Measurements from ENCODE around the gene TASOR2.

TASOR2 gene, protein sequence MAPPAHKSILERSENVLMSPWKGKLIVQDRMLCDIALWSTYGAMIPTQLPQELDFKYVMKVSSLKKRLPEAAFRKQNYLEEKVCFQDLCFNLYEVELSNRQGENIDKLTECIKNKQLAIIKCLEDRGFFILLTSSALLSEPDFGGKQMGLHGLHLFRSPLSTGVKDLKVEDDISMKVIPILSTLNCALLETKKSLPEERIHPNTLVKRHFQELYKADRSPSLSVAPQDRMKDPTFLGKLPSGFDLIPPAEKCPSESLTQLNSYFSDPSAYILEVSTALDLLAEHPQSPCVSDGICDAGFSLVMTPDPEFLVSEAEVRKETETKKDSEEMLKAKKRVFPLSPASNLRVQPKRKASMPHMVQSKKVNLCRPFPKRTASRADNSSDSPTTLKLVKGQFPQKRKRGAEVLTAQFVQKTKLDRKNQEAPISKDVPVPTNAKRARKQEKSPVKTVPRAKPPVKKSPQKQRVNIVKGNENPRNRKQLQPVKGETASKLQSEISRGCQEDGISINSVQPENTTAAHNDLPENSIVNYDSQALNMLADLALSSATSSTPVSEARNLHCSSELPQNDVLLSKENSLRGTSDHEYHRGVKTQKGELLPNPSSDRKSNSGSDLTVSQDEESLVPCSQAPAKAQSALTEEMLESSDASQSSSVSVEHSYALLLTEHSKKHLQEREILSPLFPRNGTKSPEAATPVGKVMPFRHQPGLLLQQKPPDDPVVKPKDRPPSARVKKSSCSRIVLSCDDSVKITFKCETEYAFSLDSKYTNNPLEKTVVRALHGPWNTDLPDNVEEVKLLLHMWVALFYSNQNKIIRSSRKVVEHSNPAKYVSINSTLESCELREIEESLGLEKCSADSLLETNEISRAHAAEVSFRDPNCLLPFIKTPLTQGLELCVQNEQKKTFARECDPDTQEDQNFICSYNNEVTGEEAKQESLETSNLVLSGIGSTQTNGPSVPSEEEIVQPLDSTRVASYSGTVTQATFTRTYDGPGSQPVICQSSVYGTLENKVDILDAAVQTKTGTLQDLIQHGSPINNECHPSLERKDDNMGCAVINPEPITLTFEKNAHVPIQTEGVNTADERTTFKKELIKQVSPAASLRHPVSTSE (N-terminal part only)

GRCh38 chr10:5684318-5684970 is at the start of gene TASOR2:
Gene TASOR2, plus strand, starts transcription at chr10:5684838. Its CDS starts 35,805 bp downstream, at chr10:5720643.
- DNase-seq (ENCODE audit: low spot score): peak; percentile 97

GRCh38 chr10:5634918-5635317 is 49.7 kb upstream of the TASOR2 start:
- no peak for DNase-seq (ENCODE audit: low spot score)

DNA sequence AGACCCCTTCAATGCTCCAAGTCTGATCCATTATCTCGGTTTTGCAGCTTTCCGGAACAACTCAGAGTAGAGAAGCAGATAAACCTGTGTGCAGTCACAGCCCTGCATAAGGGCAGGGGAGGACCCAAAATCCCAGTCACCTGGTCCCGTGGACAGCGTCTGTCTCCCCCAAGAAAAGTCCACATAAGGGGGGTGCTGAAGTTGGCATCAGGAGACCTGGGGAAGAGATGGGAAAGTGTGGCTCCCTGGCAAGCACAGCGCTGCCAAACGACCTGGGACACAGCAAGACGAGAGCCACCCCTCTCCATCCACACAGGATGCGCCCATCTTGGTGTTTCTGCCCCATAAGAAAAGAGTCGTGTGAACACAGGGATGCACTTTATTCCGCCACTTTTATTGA is 46.1 kb upstream of the TASOR2 start:
- DNase-seq (ENCODE audit: low spot score): no peak

DNA sequence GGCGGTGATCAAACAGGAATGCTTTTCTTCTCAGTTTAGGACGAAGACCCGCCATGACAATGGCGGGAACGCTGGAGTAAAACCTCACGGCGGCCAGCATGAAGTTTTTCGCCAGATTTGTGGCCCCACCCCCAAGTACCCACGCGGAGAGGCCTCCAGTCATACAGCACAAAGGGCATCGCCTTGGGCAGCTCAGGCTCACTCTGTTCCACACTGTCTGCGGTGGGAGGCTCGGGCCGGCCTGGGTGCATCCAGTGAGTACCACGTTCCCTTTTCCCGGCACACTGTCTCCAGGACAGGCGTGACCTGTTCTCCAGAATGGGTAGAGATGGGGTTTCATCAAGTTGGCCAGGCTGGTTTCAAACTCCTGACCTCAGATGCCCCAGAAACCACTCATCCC is 45.6 kb upstream of the TASOR2 start:
- DNase-seq (ENCODE audit: low spot score): no peak

DNA sequence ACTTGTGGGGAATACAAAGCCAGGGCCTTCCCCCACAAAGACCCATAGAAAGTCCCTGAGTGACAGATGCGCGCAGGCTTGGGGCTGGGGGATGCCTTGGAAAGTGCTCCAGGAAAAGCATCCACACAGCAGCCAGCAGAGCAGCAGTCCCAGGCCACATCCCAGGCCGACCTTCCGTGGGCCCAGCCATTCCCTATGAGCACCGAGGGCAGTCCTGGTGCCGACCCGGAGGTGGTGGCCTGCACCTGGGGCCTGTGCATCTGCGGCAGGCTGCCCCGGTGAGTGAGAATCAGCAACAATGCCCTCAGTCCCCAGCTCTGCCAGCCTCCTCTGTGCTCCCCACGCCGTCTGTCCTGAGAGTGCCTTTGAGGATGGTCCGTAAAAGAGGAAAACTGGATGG is 44.6 kb upstream of the TASOR2 start:
- no peak for DNase-seq (ENCODE audit: low spot score)

DNA sequence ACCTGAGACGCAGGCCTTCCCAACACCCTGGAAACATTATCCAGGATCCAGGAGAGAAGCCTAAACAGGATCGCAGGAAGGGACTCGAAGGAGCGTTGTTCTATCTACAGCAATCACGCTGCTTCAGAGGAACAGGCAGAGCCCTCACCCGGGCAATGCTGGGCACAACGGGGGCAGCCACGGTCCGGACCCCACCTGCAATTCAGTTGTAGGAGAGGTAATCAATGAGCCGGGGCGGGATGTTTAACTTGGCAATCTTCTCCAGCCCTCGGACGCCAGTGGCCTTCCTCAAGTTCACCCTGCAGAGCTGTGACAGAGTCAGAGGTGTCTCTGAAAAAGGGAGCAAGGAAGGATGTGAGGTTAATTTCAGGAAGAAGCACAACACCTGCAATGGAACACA is 44.1 kb upstream of the TASOR2 start:
- no peak for DNase-seq (ENCODE audit: low spot score)

DNA sequence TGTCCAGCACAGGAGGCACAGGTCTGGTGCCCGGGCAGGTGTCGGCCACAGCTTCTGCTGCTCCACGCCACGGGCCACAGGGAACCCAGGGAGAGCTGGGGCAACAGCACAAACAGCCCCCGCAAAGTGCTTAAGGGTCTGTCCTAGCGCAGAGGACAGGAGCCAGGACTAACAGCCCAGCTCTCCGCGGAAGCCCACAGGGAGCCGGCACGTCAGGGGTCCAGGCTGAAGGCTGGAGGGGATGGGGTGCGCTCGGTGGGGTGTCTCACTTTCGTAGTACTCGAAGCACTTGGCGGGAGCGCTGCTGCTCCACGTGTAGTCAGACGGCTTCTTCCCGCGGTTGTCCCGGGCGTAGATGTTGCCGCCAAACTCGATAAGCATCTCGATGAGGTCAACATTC is 43.1 kb upstream of the TASOR2 start:
- DNase-seq (ENCODE audit: low spot score): no peak

GRCh38 chr10:5643346-5644067 is 41.1 kb upstream of the TASOR2 start:
- no peak for DNase-seq (ENCODE audit: low spot score)

- no peak for DNase-seq (ENCODE audit: low spot score)
These were observed 39.7 kb upstream of the TASOR2 start for GRCh38 chr10:5644930-5645329.

DNA sequence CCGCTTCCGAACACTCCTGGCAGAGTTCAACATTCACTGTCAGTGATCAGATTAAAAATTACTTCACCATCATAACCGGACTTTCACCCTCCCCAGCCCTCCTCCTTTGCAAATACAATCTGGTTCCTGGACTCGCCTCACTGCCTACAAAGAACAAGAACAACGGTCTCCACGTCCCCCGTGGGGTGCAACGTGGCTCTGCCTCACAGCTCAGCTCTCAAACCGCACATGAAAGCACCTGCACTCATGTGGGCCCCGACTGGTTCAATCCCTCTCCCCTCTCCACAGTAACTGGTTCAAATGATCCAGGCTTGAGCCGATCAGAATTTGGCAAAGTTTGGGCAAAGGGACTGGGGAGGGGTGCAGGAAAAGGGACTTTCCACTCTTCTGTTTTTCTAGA is 39.3 kb upstream of the TASOR2 start:
- DNase-seq (ENCODE audit: low spot score): no peak

- DNase-seq (ENCODE audit: low spot score): no peak
These were observed 38.6 kb upstream of the TASOR2 start for GRCh38 chr10:5645944-5646617.

DNA sequence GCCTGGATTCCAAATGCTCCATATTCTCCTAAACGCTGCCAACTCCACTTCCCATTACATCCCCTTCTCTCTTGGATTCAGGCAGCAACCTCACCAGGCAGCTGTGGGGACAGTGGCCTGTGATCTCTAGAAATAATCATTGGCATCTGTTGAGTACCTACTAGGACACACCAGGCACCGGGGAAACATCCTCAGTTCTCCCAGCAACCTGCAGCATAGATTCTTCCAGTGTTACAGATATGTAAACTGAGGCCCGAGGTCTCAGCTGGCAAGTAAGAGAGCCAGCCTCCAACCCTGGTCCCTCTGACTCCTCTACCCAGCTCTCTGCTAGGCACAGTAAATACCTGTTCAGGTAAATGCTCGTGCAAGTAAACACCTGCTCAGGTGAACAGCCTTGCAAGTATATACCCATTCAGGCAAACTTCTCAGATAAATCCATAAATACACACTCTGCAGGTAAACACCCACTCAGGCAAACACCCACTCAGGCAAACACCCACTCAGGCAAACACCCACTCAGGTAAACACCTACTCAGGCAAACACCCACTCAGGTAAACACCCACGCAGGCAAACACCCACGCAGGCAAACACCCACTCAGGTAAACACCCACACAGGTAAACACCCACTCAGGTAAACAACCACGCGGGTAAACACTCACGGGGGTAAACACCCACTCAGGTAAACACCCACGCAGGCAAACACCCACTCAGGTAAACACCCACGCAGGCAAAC is 37.0 kb upstream of the TASOR2 start:
- DNase-seq (ENCODE audit: low spot score): no peak

DNA sequence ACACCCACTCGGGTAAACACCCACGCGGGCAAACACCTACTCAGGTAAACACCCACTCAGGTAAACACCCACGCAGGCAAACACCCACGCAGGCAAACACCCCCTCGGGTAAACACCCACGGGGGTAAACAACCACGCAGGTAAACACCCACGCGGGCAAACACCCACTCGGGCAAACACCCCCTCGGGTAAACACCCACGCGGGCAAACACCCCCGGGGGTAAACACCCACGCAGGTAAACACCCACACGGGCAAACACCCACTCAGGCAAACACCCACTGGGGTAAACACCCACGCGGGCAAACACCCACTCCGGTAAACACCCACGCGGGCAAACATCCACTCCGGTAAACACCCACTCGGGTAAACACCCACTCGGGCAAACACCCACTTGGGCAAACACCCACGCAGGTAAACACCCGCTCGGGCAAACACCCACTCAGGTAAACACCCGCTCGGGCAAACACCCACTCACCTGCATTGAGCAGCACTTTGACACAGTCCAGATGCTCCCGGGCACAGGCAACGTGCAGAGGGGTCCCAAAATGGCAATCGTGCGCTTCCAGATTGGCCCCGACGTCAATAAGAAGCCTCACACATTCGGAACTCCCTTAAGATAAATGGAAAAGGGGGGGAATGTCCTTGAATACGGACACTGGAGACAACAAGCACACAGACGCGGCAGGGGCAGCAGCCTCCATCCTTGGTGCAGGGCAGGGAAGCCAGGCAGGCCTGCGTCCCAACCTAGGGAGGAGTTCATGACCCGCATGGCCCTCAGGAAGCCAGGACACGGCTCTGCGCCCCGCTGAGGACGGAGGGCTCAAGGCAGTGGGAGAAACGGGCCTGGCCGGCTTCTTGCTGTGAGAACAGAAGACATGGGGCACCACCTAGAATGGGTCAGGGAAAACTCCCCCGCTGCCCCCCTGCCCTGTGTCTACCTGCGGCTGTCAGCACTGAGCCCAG is 35.9 kb upstream of the TASOR2 start:
- DNase-seq (ENCODE audit: low spot score): no peak

- DNase-seq (ENCODE audit: low spot score): no peak
These were observed 34.9 kb upstream of the TASOR2 start for GRCh38 chr10:5649746-5650145.

DNA sequence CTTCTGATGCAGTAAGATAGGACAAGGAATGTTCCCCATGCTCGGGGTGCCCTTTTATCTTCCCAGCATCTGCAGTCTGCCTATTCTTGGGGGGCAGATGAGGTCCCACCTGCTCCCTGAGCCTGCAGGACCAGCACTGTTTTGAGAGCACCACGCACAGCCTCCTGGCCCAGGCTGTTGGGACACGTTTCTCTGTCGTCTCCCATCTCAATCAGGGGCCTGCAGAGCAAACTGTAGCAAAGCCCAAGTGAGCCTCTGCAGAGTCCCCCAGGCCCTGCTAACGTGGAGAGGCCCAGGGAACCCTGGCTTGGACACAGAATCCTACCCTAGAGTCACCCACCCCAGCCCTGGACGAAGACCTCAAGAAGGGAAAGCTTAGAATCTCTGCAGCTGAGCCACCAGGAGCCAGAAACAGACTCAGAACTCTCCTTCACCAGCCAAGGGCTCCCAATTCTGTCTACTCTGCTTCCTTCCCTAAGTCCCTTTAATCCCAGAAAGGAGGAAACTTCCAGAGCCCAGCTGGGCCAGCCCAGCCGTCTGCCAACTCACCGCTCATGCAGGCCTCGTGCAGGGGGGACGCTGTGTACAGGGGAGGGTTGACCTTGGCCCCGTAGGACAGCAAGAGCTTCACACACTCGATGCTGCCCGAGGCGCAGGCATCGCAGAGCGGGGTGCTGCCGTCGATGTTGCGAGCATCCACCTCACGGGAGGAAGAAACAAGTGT is 33.8 kb upstream of the TASOR2 start:
- no peak for DNase-seq (ENCODE audit: low spot score)

DNA sequence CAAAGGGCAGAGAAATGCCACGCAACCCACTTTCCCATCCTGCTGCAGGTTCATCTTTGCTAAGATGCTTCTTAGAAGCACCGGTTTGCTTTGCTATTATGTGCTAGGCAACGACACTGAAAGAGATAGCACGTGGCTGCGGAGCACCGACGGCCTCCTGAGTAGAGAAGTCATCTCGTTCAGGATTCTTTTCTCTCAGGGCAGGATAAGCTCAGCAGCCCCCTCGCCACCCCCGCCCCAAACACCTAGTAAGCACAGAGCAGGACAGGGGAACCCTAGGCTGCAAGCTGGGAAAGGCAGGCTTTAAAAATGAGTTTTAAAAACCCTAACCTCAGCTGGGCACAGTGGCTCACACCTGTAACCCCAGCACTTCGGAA is 33.3 kb upstream of the TASOR2 start:
- DNase-seq (ENCODE audit: low spot score): no peak

DNA sequence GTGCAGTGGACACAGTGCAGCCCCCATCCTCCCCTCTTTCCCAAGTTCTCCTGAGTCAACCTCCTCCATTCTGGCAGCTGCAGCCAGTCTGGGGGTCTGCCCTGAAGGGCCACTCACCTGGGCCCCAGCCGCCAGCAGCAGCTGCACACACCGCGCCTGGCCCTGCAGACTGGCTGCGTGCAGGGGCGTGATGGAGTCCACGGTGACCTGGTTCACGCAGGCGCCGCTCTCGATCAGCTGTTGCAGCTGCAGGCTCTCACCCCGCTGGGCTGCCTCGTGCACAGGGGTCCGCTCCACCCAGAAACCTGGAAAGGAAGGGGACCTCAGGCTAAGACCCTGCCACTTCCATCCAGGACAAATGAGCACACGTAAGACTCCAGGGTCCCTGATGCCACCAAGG is 31.9 kb upstream of the TASOR2 start:
- no peak for DNase-seq (ENCODE audit: low spot score)

- no peak for DNase-seq (ENCODE audit: low spot score)
These were observed 30.4 kb upstream of the TASOR2 start for GRCh38 chr10:5654218-5654755.

Data from hepatic stellate cell (primary cell).